COLO668 (cell line): Measurements from ENCODE around the gene CCDC160.
A peak's percentile ranks its signal among the peaks of the same experiment; 100 is the strongest.
"Not testable (repeated sequence)": the region's sequence is repeated elsewhere in the genome, so short reads cannot be mapped to it uniquely, and the experiment has no call there.

Source experiments
- DNase-seq: peaks from one replicate; lab custom pipeline; 2025; ENCODE audit not compliant: unreplicated experiment; lab: John Stamatoyannopoulos, UW

CCDC160 gene

DNA sequence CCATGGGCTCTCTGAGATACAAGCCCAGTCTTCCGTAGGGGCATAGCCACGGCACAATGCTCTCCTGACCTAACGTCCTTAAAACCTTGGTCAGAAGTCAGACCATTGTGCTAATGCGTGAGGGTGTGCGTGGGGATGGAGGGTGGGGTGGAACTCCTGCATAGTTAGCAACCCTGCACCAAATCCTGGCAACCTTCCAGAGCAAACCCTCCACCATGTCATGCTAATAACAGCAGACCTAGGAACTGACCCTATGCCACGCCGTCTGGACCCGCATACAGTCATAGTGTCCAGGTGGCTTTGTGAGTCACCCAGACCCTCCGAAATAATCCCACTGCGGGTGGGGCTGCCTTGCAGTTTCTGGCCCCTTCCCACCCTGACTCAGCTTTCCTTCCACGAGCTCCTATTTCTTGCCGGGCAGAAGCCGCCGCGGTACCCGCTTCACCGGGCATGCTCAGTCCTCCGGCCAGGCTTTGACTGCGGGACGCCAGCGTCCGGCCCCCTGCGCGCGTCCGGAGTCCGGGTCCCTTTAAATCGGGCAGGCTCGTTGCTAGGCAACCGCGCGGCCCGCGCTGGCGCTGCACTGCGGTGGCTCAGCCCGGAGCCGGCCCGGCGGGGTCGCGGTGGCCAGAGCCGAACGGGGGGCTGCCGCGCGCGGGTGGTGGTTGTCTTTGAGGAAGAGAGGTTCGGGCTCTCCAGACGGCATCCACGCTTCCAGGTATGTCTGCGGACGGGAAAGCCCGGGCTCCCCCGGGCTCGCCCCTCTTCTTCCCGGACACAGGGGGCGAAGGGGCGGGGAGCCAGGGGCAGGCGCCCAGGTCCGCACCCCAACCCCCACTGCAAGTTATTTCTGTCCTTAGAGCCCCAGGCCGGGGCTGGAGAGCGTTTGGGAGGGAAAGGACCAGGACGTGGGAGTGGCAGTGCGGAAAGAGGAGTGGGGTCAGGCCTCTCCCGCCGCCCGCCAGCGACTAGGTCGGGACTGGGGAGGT is at the start of gene CCDC160:
CCDC160 (plus strand) TSS at position 557 of the 989 bp plus-strand sequence. CDS start 7,619 bp downstream, outside the sequence.
- peak; percentile 21 for DNase-seq

DNA sequence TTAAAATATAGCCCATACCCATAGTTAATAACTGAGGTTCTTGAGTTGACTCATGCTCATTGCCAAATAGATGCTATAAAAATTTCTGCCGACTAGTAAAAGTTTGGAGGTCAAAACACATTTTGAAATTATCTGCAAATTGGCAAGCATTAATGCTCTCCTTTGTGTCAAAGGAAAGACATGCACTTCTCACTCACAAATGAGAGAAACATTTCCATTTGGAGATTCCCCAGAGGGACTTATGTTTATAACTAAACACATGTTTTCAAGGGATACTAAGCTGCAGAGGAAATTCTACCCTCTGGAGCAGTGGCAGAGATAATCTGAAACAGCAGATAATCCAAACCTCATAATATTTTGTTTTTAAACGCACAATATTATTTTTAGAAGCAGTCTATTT is 45.7 kb upstream of the CCDC160 start:
- no peak for DNase-seq

DNA sequence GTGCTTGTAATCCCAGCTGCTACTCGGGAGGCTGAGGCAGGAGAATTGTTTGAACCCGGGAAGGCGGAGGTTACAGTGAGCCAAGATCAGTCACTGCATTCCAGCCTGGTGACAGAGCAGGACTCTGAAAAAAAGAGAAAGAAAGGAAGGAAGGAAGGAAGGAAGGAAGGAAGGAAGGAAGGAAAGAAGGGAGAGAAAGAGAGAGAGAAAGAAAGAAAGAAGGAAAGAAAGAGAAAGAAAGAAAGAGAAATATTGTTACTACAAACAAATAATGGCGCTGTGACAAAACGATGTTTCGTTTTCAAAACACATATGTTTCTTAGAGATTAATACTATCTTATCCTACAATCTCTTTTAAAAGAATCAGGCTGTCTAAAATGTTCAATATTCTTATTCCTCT is 42.1 kb upstream of the CCDC160 start:
- DNase-seq = no peak

DNA sequence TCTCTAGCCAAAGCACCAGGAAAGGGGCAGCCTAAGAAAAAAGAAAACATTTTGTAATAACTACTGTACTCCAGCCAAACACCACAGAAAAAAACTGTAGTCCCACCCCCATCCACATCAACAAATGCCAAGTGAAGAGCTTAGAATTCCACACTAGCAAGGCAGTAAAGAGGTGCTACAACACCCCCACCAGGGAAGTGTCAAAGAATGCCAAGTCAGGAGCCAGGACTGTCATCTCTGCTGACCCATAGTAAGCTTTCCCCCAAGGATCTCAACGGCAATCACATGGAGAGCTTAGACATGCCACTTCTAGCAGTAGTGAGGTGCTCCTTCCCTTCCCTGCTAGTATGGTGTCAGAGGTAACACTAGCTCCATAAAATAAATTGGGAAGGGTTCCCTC is 34.4 kb upstream of the CCDC160 start:
- DNase-seq = no peak

DNA sequence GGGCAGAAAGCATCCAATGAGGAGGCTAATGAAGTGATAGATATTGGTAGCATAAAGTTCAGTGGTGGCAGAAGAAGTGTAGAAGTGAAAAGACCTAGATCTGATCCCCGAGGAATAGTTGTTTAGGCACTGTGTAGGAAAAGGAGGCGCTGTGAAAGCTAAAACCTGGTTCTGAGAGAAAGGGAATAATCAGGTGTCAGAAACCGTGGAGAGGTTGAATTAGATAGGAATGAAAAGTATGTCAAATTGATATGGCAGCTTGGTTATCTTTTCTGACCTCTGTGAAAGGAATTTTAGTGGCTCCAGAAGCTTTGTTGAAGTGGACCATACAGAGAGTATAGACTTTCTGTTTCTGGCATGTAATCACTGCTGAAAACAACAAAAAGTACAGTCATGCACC is 30.8 kb upstream of the CCDC160 start:
- DNase-seq = no peak

DNA sequence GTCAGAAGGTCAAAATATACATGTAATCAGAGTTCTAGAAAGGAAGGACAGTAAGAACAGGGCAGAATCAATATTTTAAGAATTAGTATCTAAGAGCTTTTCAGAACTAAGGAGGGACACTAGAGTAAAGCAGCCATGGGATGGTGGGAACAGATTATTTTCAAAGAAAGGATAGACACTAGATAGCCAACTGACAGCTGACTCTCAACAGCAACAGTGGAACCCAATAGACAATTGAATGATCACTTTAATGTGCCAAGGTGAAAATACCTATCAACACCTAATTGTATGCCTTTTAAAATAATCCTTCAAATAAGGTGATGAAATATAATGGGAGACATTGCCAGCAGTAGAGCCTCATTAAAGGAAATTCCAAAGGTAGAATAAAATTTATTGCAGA is 26.5 kb upstream of the CCDC160 start:
- no peak for DNase-seq

DNA sequence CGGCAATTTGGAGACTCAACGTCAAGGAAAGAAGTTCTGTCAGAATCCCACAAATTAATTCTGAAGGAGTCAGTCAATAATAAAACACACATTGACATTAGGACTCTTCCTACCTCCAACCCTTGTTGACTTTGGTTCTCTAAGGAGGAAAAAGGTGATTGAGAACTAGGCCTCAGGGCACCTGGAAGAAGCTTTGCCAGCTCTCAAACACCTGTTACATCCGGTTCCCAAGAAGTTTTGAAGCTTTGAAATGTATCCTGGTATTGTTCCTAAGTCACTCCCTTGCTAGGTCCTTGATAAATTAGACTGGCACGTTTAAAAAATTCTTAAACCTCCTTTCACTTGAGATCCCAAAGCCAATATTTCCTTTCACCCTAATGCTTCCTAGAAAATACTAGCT is 1.7 kb upstream of the CCDC160 start:
- no peak for DNase-seq

DNA sequence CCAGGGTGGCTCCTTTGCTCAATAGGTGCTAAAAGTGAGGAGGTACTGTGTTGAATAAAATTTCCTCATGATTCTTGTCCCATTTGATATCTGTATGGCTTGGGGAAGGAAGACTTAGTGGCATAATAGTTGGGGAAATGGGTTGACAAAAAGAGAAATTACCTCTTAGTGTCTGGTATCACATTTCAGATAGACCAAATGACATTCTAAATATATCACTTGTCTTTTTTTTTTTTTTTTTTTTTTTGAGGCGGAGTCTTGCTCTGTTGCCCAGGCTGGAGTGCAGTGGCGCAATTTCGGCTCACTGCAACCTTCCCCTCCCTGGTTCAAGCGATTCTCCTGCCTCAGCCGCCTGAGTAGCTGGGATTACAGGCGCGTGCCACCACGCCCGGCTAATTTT is 1.2 kb downstream of the CCDC160 start:
- not testable (repeated sequence) for DNase-seq

DNA sequence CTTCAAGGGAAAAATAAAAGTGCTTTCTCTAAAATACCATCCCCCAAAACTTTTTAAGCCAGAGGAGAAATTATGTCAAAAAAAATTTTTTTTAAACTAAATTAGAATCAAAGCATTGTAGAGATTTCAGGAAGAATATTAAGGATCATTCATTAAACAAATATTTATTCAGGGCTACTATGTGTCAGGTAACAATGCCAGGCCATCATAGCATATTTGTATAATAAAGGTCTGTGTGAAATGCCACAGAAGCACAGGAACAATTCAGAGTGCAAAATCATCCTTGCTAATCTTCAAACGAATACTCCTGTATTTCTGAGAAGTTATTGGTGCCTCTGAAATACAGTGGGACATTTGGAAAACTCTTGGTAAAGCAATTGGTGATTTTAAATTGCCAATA is 2.0 kb downstream of the CCDC160 start:
- DNase-seq = no peak

DNA sequence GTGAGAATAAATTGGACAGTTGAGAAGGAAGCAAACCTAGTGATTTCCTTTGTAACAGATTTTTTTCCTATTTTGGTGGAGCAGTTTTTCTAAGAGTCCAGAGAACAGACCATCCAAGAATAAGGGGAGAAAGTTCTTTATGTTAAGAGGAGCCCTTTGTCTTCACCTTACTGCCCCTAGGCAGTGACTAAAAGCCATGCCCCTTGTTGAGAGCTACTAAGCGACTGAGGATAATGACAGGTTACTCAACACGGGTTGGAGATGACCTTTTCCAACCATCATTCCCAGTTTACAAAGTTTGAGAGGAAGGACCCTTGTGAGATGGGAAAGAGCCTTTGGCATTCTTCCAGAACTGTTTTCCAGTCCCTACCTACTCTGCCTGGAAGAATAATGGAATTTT is 3.2 kb downstream of the CCDC160 start:
- DNase-seq = no peak

DNA sequence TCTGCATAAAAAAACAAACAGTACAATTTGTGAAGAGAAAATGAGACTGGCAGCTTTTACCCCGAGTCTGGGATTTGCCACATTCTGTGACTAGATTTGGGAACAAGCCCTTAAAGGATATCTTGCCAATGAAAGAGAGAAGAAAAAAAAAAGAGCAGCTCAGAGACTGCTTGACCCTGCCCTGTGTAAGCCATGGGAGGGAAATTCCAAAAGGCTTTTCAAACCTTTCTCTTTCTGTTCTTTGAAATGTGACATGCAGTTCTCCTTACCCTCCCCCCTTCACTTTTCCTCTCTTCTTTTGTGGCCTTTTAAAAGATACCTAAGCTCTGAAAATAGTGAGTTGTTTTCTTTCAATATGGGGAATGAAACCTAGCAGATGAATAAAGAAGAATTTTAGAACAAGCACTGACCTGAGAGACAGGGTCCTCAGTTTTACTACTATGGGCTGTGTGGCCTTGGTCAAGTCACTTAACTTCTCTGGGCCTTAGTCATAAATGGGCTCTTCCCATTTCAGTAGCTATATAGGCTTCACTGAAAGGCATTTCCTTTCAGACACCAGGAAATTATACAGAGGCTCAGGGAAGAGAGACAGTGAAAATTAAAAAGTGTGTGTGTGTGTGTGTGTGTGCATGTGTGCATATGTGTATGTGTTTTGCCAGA is 5.1 kb downstream of the CCDC160 start:
- no peak for DNase-seq

DNA sequence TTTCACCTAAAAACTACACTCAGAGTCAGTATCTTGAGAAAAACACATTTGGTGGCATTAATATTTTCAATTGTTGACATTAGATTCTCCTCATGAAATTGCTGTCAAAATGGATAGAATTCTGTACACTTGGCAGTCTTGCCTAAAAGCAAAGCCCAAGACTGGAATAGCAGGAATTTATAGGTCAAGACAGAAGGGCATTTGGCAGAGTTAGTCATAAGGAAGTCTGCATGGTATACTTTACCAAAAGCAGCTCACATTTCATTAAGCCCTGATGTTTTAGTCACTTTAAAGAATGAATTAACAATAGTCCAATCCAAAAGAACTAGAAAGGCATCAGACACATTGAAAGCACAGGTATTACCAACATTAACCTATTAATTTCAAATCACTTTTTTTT is 7.1 kb downstream of the CCDC160 start:
- DNase-seq = no peak

DNA sequence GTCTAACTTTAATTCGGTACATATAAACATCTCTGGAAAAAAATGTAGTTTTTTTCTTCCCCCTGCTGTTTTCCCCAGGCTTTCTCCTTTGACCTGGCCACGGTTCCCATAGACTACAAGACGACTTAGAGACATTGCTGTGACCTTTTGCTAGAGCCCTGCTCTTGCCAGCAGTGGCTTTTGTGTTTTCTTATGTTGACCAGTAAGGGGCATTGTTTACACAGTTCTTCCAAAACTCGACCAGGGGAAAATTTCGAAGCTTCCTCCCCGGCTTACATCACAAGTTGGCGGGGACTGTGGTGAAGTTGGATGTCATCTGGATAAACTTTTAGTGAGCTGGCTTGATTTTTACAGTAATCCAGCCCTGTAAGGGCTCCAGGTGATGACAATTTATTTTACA is 9.3 kb downstream of the CCDC160 start:
- no peak for DNase-seq

DNA sequence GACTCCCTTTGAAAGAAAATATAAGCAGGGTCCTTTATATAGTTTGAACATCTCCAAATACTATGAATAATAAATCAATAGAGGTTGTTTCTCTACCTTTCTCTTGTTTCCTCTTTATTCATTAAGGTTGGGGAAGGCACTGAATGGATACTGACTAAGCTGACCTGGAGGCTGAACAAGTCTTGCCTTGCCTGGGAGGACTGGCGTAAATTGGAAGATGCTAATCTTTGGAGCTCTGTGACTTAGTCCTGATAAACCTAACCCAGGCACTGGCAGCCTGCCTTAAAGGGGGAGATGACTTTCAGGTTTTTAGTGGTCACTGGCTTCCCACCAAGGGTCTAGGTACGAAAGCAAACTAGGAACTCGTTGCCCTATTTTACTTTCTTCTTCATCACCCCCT is 10.5 kb downstream of the CCDC160 start:
- DNase-seq = no peak

DNA sequence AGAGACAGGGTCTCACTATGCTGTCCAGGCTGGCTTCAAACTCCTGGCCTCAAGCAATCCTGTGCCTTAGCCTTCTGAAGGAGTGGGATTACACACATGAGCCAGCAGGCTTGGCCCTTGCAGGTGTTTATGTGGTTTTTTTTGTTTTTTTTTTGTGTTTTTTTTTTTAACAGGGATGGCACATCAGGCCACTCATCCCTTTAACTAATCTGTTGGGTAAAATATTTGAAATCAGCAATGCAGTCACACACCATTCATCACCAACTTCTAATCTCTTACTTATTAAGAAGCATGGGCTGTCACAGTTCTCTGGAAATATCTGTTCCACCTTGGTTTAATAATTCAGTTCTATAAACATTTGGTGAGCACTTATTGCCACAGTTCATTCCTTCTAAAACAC is 12.3 kb downstream of the CCDC160 start:
- DNase-seq = no peak

DNA sequence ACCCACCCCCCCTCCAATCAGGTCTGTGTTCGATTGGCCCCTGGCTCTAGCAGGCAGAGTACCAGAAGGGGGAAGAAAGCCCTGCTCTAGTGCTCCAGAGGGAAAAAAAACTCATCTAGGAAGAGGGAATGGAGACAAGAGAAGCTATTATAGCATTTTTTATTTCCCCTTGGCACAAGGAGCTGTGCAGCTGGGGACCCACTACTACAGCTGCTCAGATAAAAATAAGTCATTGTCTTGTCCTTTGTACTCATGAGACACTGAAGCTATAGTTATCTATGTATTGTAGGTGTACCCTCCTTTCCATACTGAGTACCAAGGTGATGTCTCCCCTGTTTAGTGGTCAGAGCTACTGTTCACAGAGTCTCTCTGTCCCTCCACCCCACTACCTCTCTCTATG is 14.3 kb downstream of the CCDC160 start:
- DNase-seq = no peak

DNA sequence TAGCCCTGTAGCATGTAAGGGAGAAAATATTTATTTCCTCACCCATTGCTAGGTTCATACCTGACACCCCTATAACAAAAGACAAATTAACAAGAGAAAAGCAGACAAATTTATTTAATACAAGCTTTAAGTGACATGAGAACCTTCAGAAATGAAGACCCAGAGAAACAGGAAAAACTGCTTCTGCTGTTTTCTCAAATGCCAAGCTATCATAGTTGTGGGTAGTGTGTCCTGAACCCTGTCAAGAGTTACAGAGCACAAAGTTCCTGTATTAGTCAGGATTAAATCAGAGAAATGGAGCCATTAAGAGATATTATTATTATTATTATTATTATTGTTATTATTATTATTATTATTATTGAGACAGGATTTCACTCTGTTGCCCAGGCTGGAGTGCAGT is 17.5 kb downstream of the CCDC160 start:
- DNase-seq = no peak

DNA sequence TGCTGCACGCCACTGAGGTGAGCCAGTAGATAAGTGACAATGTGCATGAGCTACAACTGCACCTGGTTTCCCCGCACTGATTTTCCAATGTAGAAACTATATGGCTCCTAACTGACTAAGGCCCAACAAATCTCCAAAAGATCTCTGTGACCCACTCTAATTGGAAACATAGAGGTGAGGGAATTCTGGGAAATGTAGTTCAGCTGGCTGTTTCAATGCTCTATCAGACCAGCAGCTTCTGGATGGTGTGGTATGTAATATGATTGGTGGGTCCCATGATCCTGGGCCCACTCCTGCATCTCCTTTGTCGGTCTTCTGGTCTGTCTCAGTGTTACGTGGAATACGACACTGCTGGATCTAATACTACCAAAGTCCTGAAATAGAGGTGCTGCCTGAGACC is 18.6 kb downstream of the CCDC160 start:
- no peak for DNase-seq

DNA sequence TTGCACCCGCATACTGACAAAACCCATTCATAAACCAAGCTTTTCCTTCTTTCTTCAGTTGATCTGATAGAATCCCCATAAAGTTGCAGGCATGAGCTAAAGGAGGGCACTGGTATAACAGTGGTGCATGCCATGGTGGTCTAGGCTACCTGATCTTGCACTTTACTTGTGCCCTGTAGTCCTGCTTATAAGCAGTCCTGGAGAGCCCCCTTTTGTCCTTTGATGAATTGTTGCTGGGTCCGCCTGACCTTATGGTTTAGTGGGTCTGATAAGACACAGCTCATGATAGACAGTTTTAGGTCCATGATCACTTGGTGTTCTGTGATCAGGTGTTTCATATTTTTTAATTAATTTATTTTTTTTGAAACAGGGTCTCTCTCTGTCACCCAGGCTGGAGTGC is 19.7 kb downstream of the CCDC160 start:
- no peak for DNase-seq

DNA sequence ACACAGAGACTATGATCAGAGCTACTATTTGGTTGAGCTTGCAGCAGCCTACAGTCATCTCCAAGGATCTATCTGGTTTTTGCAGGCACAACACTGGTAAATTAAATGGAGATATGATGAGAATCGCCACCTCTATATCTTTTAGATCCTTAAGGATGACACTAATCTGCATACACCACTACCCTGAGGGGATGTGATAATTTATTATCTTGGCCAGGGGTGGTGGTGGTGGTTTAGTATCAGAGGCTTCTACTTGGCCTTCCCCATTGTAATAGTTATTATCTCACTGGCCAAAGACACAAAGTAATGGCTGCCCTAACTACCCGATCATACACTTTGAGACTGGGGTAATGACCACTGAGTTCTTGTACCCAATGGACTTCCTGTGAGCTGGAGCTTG is 21.2 kb downstream of the CCDC160 start:
- no peak for DNase-seq

DNA sequence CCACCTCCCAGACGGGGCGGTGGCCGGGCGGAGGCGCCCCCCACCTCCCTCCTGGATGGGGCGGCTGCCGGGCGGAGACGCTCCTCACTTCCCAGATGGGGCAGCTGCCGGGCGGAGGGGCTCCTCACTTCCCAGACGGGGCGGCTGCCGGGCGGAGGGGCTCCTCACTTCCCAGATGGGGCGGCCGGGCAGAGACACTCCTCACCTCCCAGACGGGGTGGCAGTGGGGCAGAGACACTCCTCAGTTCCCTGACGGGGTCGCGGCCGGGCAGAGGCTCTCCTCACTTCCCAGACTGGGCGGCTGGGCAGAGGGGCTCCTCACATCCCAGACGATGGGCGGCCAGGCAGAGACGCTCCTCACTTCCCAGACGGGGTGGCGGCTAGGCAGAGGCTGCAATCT is 49.0 kb downstream of the CCDC160 start:
- DNase-seq = not testable (repeated sequence)

DNA sequence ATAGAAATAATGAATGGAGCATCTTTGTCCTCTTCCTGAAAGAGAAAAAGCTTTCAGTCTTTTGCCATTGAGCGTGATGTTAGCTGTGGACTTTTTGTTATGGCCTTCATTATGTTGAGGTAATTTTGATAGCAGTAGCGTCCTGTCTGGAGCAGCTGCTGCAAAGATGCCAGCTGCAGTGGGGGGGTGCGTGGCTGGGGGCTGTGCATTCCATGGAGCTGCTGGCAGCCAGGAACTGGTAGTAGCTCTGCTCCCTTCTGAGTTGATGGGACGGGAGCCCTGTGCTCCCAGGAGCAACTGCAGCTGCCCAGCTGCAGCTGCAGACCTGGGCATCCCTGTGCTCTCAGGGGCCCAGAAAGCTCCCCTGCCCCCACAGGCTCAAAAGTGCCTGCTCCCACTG is 50.4 kb downstream of the CCDC160 start:
- no peak for DNase-seq
